ENCODE measurements around the gene MVK. TPM values are rescaled to one million over a fixed set of nuclear protein-coding genes. Genes with fewer than 3 reads are reported as not detected.

The MVK gene
- total RNA-seq, 4 donors from 2014 or later, result 20.4 to 42.0 (median 31.6) TPM

- WGBS, 2 donors, result 0 to 10% methylated on average over 2 to 6 of the region's 6 CpGs
- no peak overlapping the region for H3K4me3 ChIP-seq (replicated peaks in 1 of 3)
- no peaks in the 10 kb centered on the region for H3K4me1 ChIP-seq
- DNase-seq, result no peak
- H3K27ac ChIP-seq, result no peak overlapping the region
- H3K27me3 ChIP-seq, result no peaks in the 10 kb centered on the region
- TF ChIP-seq CTCF (IDR thresholded peaks at IDR 0.05) (no peak), POLR2A (IDR thresholded peaks at IDR 0.05) (no peak)
- no peaks in the 10 kb centered on the region for H3K9me3 ChIP-seq
- intact Hi-C loops (cut with DNase I), result no loop called here
- H3K36me3 ChIP-seq, result no peaks in the 10 kb centered on the region
These were observed 63.8 kb downstream of the MVK start for GRCh38 chr12:109637348-109637747.

GRCh38 chr12:109637996-109638395 is 64.4 kb downstream of the MVK start:
- no peaks in the 10 kb centered on the region for H3K4me1 ChIP-seq
- no peaks in the 10 kb centered on the region for H3K27me3 ChIP-seq
- TF ChIP-seq POLR2A (IDR thresholded peaks at IDR 0.05), result no peak
- no peak for TF ChIP-seq CTCF (IDR thresholded peaks at IDR 0.05)
- H3K4me3 ChIP-seq (replicated peaks in 1 of 3), result no peak overlapping the region
- no peak for DNase-seq
- H3K9me3 ChIP-seq, result no peaks in the 10 kb centered on the region
- no peak overlapping the region for H3K27ac ChIP-seq
- H3K36me3 ChIP-seq, result no peaks in the 10 kb centered on the region
- WGBS, 2 donors, result 75 to 76% methylated on average over 1 to 3 of the region's 3 CpGs
- intact Hi-C loops (cut with DNase I), result no loop called here

- Histone ChIP-seq H3K4me3 (replicated peaks in 1 of 3) (no peak overlapping the region), H3K4me1 (no peaks in the 10 kb centered on the region), H3K9me3 (no peaks in the 10 kb centered on the region), H3K36me3 (no peaks in the 10 kb centered on the region), H3K27me3 (no peaks in the 10 kb centered on the region), H3K27ac (no peak overlapping the region)
- no peak for DNase-seq
- TF ChIP-seq CTCF (IDR thresholded peaks at IDR 0.05) (no peak), POLR2A (IDR thresholded peaks at IDR 0.05) (no peak)
- WGBS, 2 donors, result 71 to 94% methylated on average over 4 of the region's 4 CpGs
- intact Hi-C loops (cut with DNase I), result no loop called here
These were observed 65.1 kb downstream of the MVK start for GRCh38 chr12:109638735-109639134.

- 77 to 82% methylated on average over 10 of the region's 10 CpGs for WGBS, 2 donors
- Histone ChIP-seq H3K4me1 (no peaks in the 10 kb centered on the region), H3K36me3 (no peaks in the 10 kb centered on the region), H3K27me3 (no peaks in the 10 kb centered on the region), H3K4me3 (replicated peaks in 1 of 3) (no peak overlapping the region), H3K27ac (no peak overlapping the region), H3K9me3 (no peaks in the 10 kb centered on the region)
- DNase-seq, result no peak
- TF ChIP-seq POLR2A (IDR thresholded peaks at IDR 0.05) (no peak), CTCF (IDR thresholded peaks at IDR 0.05) (no peak)
- intact Hi-C loops (cut with DNase I), result no loop called here
These were observed 65.7 kb downstream of the MVK start for GRCh38 chr12:109639151-109639872.

- H3K27me3 ChIP-seq, result no peaks in the 10 kb centered on the region
- no peak overlapping the region for H3K27ac ChIP-seq
- WGBS, 2 donors, result 55 to 72% methylated on average over 3 of the region's 3 CpGs
- H3K9me3 ChIP-seq, result no peaks in the 10 kb centered on the region
- H3K4me1 ChIP-seq, result no peaks in the 10 kb centered on the region
- intact Hi-C loops (cut with DNase I), result no loop called here
- no peak for TF ChIP-seq POLR2A (IDR thresholded peaks at IDR 0.05)
- H3K36me3 ChIP-seq, result no peaks in the 10 kb centered on the region
- no peak overlapping the region for H3K4me3 ChIP-seq (replicated peaks in 1 of 3)
- no peak for DNase-seq
These were observed 67.4 kb downstream of the MVK start for GRCh38 chr12:109640961-109641360.

Data from thyroid gland (tissue), 4 donors.